ENCODE data around the gene LRP1B. TPM values are rescaled to one million over a fixed set of nuclear protein-coding genes. Genes with fewer than 3 reads are reported as not detected.

Gene LRP1B
- polyA plus RNA-seq, 1 of the 3 experiments (the other 2 are of a cell fraction): 0.28 TPM

- H3K4me3 ChIP-seq (ENCODE audit: low read depth in 2 of 2, low read length in 1 of 2): no peak overlapping the region
- no peaks in the 10 kb centered on the region for H3K9me3 ChIP-seq
- no peaks in the 10 kb centered on the region for H3K9me2 ChIP-seq
- 87% methylated on average over 2 of the region's 2 CpGs for WGBS (ENCODE audit: low lambda C conversion rate)
- no peaks in the 10 kb centered on the region; a peak in 1 of 4 replicates for H3K4me1 ChIP-seq (ENCODE audit: control insufficient read depth in 1 of 2, insufficient read depth in 2 of 2, low read depth in 1 of 2, low read length in 1 of 2)
- POLR2A ChIA-PET: no interaction called here
- no peak for TF ChIP-seq FOSL2 (IDR thresholded peaks at IDR 0.05; ENCODE audit: borderline replicate concordance, low read depth)
- TF ChIP-seq YY1 (IDR thresholded peaks at IDR 0.05; ENCODE audit: low read depth): no peak
- TF ChIP-seq EZH2phosphoT487 (IDR thresholded peaks at IDR 0.05; ENCODE audit: borderline replicate concordance, low read depth): no peak
- TF ChIP-seq FOXJ3 (CRISPR knock-in tag; IDR thresholded peaks at IDR 0.05): no peak
- no peak overlapping the region for H3K9ac ChIP-seq
- no peaks in the 10 kb centered on the region for H3K79me2 ChIP-seq (ENCODE audit: insufficient read depth)
- no peaks in the 10 kb centered on the region for H3K36me3 ChIP-seq (replicated peaks in 1 of 2; ENCODE audit: control insufficient read depth in 1 of 2, insufficient read depth in 2 of 2, low read length in 1 of 2)
- DNase-seq: no peak
- CTCF ChIA-PET: interaction anchor here (1.0 kb wide), 1 partner anchor 22 kb away, joined by 3 read pairs; no protein-coding TSS in a partner anchor
- no peak overlapping the region for H2AFZ ChIP-seq (ENCODE audit: low read depth)
- H3K27ac ChIP-seq (ENCODE audit: low read depth in 2 of 2, low read length in 1 of 2): no peak overlapping the region
- H3K4me2 ChIP-seq: no peak overlapping the region
- no peaks in the 10 kb centered on the region for H3K27me3 ChIP-seq (ENCODE audit: insufficient read depth)
- no peaks in the 10 kb centered on the region for H3F3A ChIP-seq (replicated peaks; ENCODE audit: insufficient read depth)
- no peaks in the 10 kb centered on the region for H4K20me1 ChIP-seq (ENCODE audit: insufficient read depth)
Measured at GRCh38 chr2:141900826-141901225, 230.0 kb downstream of the LRP1B start.

- Histone ChIP-seq H3K4me1 (ENCODE audit: control insufficient read depth in 1 of 2, insufficient read depth in 2 of 2, low read depth in 1 of 2, low read length in 1 of 2) (no peaks in the 10 kb centered on the region; a peak in 1 of 4 replicates), H3K79me2 (ENCODE audit: insufficient read depth) (no peaks in the 10 kb centered on the region), H3K27me3 (ENCODE audit: insufficient read depth) (no peaks in the 10 kb centered on the region), H2AFZ (ENCODE audit: low read depth) (no peak overlapping the region), H3K9me3 (no peaks in the 10 kb centered on the region), H3K36me3 (replicated peaks in 1 of 2; ENCODE audit: control insufficient read depth in 1 of 2, insufficient read depth in 2 of 2, low read length in 1 of 2) (no peaks in the 10 kb centered on the region), H3K4me3 (ENCODE audit: low read depth in 2 of 2, low read length in 1 of 2) (no peak overlapping the region), H3K4me2 (no peak overlapping the region), H4K20me1 (ENCODE audit: insufficient read depth) (no peaks in the 10 kb centered on the region), H3K9ac (no peak overlapping the region), H3K9me2 (no peaks in the 10 kb centered on the region), H3F3A (replicated peaks; ENCODE audit: insufficient read depth) (no peaks in the 10 kb centered on the region), H3K27ac (ENCODE audit: low read depth in 2 of 2, low read length in 1 of 2) (no peak overlapping the region)
- no peak for DNase-seq
- POLR2A ChIA-PET: no interaction called here
- 69% methylated on average over 4 of the region's 4 CpGs for WGBS (ENCODE audit: low lambda C conversion rate)
- TF ChIP-seq TCF12 (IDR thresholded peaks at IDR 0.05) (no peak), ZBTB33 (IDR thresholded peaks at IDR 0.05; ENCODE audit: borderline replicate concordance, low read depth) (no peak), MEF2A (IDR thresholded peaks at IDR 0.05; ENCODE audit: borderline replicate concordance, low read depth) (no peak), EZH2phosphoT487 (IDR thresholded peaks at IDR 0.05; ENCODE audit: borderline replicate concordance, low read depth) (no peak), NFIC (IDR thresholded peaks at IDR 0.05; ENCODE audit: borderline replicate concordance) (no peak), TAF1 (IDR thresholded peaks at IDR 0.05; ENCODE audit: borderline replicate concordance, low read depth, low read length) (no peak), MXI1 (IDR thresholded peaks at IDR 0.05; ENCODE audit: low read depth, low read length) (no peak)
- CTCF ChIA-PET: interaction anchor here (1.0 kb wide), 1 partner anchor 21 kb away, joined by 3 read pairs; no protein-coding TSS in a partner anchor
Measured at GRCh38 chr2:141899740-141900139, 231.1 kb downstream of the LRP1B start.

- Histone ChIP-seq H3F3A (replicated peaks; ENCODE audit: insufficient read depth) (no peaks in the 10 kb centered on the region), H3K4me3 (ENCODE audit: low read depth in 2 of 2, low read length in 1 of 2) (no peak overlapping the region), H3K79me2 (ENCODE audit: insufficient read depth) (no peaks in the 10 kb centered on the region), H3K9me2 (no peaks in the 10 kb centered on the region), H3K27me3 (ENCODE audit: insufficient read depth) (no peaks in the 10 kb centered on the region), H3K4me1 (ENCODE audit: control insufficient read depth in 1 of 2, insufficient read depth in 2 of 2, low read depth in 1 of 2, low read length in 1 of 2) (no peaks in the 10 kb centered on the region), H3K9ac (no peak overlapping the region), H3K36me3 (replicated peaks in 1 of 2; ENCODE audit: control insufficient read depth in 1 of 2, insufficient read depth in 2 of 2, low read length in 1 of 2) (no peaks in the 10 kb centered on the region), H4K20me1 (ENCODE audit: insufficient read depth) (no peaks in the 10 kb centered on the region), H3K27ac (ENCODE audit: low read depth in 2 of 2, low read length in 1 of 2) (no peak overlapping the region), H2AFZ (ENCODE audit: low read depth) (no peak overlapping the region), H3K9me3 (no peaks in the 10 kb centered on the region), H3K4me2 (no peak overlapping the region)
- TF ChIP-seq EP300 (IDR thresholded peaks at IDR 0.05; ENCODE audit: borderline replicate concordance in 1 of 2, low read depth in 1 of 2, low read length in 1 of 2) (no peak), RFX5 (IDR thresholded peaks at IDR 0.05; ENCODE audit: low read length) (no peak), MEF2A (IDR thresholded peaks at IDR 0.05; ENCODE audit: borderline replicate concordance, low read depth) (no peak), GATA2 (CRISPR knock-in tag; IDR thresholded peaks at IDR 0.05) (no peak), YY1 (IDR thresholded peaks at IDR 0.05; ENCODE audit: low read depth) (no peak), CHD2 (IDR thresholded peaks at IDR 0.05; ENCODE audit: low read length, partially characterized antibody) (no peak), RXRA (IDR thresholded peaks at IDR 0.05; ENCODE audit: borderline replicate concordance, low read depth) (no peak), JUND (IDR thresholded peaks at IDR 0.05) (no peak)
- ChIA-PET POLR2A (no interaction called here), CTCF (no interaction called here)
- DNase-seq: no peak
- 56% methylated on average over 1 of the region's 1 CpG for WGBS (ENCODE audit: low lambda C conversion rate)
Measured at GRCh38 chr2:141889788-141890187, 241.0 kb downstream of the LRP1B start.
